Measurements from ENCODE around the gene C20orf202.

C20orf202 gene

GRCh38 chr20:1202762-1203504, at the start of gene C20orf202:
Gene C20orf202, plus strand, starts transcription at chr20:1203454. Its CDS starts 132 bp downstream, at chr20:1203586.
- no peak for DNase-seq

DNA sequence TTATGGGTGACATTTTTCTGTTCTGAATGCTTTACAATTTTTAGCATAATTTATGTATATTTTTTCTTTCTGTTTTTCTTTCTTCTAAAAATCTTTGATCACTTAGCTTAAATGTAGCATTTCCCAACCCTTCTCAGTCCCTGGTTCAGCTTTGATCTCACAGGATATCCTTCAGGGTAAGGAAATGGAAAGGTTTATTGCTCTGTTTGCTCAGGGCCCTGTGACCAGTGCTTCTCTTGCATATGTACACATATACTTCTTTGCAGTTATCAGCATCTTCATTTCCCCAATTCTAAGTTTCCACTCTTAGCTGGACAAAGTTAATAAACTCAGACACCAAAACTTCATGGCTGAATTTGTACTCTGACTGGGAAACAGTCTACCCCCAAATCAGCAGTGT, 49.0 kb upstream of the C20orf202 start:
- no peak for DNase-seq

GRCh38 chr20:1154691-1155090, 48.6 kb upstream of the C20orf202 start:
- DNase-seq, result no peak

DNA sequence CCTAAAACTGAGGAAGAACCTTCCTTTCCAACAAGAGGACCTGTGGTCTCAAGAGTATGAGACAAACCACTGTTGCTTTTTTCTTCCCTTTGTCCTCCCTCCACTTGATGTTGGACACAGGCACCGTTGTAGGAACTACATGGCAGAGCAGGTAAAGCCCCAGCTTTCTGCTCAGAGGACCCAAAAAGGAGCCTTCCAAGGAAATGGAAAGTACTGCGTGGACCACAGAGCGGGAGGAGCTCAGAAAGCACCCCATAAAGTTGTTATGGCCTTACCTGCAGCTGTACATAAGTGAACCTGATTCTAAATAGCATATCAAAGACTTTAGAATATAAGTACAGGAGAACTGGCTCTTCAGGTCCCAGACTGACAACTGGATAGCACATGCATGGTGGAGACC, 47.9 kb upstream of the C20orf202 start:
- no peak for DNase-seq

DNA sequence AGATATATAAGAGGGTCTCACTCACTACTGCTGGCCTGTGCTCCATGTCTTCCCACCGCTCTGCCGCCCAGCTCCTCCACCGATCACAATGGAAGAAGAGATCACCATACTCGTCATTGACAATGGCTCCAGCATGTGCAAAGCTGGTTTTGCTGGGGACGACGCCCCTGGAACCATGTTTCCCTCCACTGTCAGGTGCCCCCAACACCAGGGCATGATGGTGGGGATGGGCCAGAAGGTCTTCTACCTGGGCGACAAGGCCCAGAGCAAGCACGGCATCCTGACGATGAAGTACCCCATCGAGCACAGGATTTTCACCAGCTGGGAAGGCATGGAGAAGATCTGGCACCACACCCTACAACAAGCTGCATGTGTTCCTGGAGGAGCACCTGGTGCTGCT, 42.8 kb upstream of the C20orf202 start:
- no peak for DNase-seq

- DNase-seq, result no peak
Measured at GRCh38 chr20:1160991-1161390, 42.3 kb upstream of the C20orf202 start.

- no peak for DNase-seq
Measured at GRCh38 chr20:1163105-1163504, 40.1 kb upstream of the C20orf202 start.

GRCh38 chr20:1163653-1164052, 39.6 kb upstream of the C20orf202 start:
- no peak for DNase-seq

GRCh38 chr20:1164871-1165270, 38.4 kb upstream of the C20orf202 start:
- DNase-seq, result no peak

- DNase-seq, result no peak
Measured at GRCh38 chr20:1165521-1165920, 37.7 kb upstream of the C20orf202 start.

GRCh38 chr20:1165941-1166340, 37.3 kb upstream of the C20orf202 start:
- no peak for DNase-seq

GRCh38 chr20:1166948-1167720, 36.1 kb upstream of the C20orf202 start:
- DNase-seq, result no peak

GRCh38 chr20:1169224-1169623, 34.0 kb upstream of the C20orf202 start:
- no peak for DNase-seq

DNA sequence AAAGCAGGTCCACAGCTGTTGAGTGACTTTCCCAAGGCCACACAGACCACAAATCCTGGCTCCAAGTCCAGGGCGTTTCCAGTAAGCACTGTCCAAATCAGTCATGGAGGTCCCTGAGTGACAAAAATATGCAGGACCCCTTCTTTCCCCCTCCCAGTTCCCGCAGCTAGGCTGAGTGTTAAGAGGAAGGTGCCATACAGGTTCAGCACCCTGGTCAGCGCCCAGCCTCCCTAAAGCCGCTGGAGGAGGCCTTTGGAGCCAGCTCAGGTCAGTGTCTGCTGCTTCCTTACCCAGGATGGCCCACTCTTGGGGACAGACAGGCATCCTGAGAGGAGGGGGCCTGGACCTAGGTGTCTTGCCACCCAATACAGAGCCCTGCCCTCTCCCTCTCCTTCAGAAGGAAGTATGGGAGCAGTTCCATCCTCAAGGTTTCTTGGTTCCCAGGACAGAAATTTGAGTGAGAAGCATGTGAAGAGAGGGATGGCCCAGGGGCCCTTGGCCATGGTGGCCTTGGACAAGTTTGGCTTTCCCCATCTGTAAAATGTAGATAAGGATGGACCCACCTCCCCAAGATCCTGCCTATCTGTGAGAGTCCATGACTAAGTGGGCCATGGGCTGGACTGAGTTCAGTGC, 31.7 kb upstream of the C20orf202 start:
- DNase-seq, result no peak

DNA sequence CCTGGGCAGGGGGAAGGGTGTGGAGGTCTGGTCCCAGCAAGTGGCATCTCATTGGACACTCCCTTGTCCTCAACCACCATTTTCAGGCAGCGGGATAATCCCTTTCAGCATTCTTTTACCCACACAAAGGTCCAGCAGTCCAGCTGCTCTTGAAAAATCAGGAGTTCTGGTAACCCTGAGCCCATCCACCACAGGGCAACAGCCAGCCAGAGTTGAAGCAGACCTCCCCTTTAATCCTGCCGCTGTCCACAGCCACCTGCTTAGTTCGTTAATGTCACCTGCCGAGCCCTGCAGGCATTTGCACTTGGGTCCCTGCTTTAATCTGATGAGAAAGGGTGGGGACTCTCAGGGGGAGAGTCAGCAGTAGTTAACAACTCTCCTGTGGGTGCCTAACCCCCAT, 29.6 kb upstream of the C20orf202 start:
- DNase-seq, result no peak

DNA sequence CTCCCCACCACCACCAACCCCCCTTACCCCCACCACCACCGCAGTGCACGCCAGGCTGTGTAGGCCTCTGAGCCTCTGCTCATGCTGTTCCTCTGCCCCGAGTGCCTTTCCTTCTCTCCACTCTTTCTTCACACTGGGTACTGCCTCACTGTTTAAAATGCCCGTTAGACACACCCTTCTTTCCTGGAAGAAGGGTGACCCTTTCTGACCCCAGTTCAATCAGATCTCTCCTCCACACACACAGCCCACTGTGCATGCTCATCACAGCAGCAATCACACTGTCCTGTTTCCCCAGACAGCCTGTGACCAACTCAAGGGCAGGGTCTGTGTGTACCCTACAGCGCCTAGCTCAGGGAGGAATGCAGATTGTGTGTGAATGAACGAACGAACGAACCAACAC, 28.5 kb upstream of the C20orf202 start:
- DNase-seq, result no peak

DNA sequence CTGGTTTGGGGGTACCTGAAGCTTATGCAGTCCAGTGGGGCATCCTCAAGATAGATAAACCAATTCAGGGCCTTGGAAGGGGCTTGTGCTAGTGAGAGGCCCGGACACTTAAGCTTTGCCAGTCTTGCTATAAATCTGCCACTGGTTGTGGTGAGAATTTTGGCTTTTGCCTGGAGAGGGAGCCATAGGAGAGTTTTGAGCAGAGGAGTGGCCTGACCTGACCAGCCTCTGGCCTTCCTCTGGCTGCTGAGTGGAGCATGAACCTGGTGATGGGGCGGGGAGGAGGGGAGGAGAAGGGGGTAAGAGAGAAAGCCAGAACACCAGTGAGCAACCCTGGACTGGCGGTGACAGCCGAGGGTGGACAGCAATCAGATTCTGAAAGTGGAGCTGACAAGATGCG, 25.6 kb upstream of the C20orf202 start:
- no peak for DNase-seq

DNA sequence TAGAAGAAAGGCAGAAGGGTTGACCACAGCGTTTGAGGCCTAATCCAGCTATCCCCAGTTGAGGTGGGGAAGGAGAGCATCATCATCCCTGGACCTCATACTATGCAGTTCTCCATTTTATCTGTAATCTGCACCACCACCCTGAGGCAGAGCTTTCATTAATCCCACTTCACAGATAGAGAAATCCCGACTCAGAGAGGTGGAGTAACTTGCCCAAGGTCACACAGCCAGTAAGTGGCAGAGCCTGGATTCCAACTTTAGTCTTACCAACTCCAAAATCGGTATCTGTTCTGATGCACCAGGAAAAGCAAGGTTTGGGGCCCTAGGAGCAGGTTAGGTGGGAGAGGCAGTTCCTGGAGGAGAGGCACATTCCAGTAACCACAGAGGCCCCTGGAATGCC, 25.2 kb upstream of the C20orf202 start:
- DNase-seq, result no peak

DNA sequence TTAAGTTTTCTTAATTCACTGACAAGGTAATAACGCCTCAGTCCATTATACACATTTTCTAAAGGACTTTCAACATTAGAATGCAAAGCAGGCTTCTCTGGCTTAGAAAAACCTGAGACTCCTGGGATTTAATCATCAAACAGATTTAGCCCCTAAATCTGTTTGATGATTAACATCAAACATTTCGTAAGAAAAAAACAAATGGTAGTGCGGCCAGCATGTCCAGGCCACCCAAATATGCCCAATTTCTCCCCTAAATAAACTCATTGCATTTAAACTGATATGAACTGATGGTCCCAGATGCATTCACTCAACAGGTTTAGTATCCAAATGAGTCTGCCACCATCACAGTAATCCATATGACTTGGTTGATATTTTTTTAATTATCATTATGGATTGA, 24.6 kb upstream of the C20orf202 start:
- DNase-seq, result no peak

DNA sequence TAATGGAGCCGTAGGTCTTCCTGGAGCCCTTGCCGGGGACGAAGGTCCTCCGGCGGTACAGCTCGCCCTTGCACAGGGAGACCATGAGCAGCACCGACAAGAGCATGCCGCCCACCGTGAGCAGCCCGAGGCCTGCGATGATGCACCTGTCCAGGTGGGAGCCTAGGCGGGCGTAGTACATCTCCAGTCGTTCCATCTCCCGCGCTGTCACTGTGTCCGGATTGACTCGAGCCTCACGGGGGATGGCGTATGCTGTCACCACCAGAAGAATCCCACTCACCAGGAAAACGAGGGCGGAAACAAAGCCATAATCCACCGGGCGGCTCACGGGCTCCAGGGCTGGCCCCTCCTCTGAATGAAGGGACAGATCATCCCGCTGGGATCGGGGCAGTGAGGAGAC, 22.3 kb upstream of the C20orf202 start:
- DNase-seq, result no peak

- no peak for DNase-seq
Measured at GRCh38 chr20:1182106-1182505, 21.1 kb upstream of the C20orf202 start.

DNA sequence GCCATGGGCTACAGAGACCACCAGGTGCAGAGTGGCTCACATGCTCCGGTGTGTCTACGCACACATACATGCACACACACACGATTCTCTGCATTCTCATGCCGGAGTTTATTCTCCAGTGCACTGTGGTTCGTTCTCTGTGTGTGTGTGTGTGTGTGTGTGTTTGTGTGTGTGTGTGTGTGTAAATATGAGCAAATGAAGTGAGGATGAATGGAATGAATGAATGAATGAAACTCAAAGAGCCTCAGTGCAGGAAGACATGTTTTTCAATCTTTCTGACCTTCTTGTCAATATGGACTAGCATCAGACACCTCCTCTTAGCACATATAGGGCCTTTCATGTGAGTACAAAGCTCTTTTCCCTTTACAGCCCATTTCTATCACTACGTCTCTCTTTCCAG, 20.1 kb upstream of the C20orf202 start:
- DNase-seq, result no peak

DNA sequence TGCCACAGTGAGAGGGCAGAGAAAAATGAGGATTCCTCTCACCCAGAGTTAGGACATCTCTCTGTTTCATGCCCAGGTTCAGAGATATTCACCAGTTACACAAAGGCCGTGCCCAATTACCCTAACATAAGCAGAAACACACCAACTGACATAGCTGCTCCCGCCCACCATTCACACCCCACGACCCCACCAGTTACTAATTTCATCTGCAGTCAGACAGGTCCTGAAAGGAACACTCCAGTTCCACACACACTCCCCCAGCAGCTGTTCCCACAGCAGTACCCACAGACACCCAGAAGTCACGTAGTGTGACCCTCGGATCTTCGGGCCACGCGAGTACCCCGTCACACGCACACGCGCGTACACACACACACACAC, 19.0 kb upstream of the C20orf202 start:
- no peak for DNase-seq
